GM12873 (cell line): ENCODE data around the gene DLL4.

Source experiments
- TF ChIP-seq, protein P1 (sequence below): IDR thresholded peaks from 2 replicates; pipeline ENCODE4 v1.5.1; 2012; ENCODE audit warnings: low read depth, mild to moderate bottlenecking, moderate library complexity, low read length, control low read depth; ENCODE audit not compliant: insufficient read depth; ENCODE audit errors: missing control alignments

DLL4 gene

DNA sequence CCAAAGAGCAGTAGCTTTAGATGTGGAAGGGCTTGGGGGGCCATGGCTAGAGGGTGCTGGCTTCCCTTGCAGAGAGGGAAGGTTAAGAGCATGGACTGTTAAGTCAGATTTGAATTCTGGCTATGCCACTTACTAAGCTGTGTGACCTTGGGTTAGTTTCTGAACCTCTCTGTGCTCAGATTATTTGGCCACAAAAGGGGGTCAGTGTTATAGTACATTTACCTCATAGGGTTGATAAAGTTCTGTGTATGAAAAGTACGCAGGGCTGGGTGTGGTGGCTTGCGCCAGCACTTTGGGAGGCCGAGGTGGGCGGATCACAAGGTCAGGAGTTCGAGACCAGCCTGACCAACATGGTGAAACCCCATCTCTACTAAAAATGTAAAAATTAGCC is 28.1 kb upstream of the DLL4 start:
- TF ChIP-seq, protein P1, sequence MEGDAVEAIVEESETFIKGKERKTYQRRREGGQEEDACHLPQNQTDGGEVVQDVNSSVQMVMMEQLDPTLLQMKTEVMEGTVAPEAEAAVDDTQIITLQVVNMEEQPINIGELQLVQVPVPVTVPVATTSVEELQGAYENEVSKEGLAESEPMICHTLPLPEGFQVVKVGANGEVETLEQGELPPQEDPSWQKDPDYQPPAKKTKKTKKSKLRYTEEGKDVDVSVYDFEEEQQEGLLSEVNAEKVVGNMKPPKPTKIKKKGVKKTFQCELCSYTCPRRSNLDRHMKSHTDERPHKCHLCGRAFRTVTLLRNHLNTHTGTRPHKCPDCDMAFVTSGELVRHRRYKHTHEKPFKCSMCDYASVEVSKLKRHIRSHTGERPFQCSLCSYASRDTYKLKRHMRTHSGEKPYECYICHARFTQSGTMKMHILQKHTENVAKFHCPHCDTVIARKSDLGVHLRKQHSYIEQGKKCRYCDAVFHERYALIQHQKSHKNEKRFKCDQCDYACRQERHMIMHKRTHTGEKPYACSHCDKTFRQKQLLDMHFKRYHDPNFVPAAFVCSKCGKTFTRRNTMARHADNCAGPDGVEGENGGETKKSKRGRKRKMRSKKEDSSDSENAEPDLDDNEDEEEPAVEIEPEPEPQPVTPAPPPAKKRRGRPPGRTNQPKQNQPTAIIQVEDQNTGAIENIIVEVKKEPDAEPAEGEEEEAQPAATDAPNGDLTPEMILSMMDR, result no peak

DNA sequence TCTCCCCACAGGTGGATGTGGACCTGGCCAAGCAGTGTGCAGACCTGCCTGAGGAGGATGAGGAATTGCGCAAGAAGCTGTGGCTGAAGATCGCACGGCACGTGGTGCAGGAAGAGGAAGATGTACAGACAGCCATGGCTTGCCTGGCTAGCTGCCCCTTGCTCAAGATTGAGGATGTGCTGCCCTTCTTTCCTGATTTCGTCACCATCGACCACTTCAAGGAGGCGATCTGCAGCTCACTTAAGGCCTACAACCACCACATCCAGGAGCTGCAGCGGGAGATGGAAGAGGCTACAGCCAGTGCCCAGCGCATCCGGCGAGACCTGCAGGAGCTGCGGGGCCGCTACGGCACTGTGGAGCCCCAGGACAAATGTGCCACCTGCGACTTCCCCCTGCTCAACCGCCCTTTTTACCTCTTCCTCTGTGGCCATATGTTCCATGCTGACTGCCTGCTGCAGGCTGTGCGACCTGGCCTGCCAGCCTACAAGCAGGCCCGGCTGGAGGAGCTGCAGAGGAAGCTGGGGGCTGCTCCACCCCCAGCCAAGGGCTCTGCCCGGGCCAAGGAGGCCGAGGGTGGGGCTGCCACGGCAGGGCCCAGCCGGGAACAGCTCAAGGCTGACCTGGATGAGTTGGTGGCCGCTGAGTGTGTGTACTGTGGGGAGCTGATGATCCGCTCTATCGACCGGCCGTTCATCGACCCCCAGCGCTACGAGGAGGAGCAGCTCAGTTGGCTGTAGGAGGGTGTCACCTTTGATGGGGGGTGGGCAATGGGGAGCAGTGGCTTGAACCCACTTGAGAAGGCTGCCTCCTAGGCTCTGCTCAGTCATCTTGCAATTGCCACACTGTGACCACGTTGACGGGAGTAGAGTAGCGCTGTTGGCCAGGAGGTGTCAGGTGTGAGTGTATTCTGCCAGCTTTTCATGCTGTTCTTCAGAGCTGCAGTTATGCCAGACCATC is 26.3 kb upstream of the DLL4 start:
- TF ChIP-seq, protein P1, result no peak

DNA sequence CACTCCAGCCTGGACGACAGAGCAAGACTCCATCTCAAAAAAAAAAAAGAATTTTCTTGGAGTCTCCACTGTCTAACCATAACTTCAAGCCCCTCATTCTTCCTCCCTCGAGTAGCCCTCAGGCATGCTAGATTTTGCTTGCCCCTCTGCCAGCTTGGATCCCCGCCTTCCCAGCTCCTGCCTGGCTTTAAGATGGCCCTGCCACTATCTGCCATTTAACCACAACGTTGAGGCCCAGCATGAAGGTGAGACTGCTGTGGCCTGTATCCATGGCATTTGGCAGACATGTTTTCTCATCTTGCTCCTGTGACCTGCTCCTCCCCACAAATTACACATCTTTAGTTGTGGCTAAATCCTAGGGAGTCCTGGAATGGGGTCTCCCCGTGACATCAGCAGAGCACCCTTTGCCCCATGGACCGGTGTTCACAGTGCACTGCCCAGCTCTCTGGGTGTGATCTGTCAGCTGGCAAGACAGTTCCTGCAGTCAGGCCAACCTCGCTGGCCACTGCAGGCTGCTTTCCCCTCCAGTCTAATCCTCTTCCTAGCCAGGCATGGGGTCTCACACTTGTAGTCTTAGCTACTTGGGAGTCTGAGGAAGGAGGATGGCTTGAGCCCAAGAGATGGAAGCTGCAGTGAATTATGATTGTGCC is 24.5 kb upstream of the DLL4 start:
- TF ChIP-seq, protein P1, result no peak

DNA sequence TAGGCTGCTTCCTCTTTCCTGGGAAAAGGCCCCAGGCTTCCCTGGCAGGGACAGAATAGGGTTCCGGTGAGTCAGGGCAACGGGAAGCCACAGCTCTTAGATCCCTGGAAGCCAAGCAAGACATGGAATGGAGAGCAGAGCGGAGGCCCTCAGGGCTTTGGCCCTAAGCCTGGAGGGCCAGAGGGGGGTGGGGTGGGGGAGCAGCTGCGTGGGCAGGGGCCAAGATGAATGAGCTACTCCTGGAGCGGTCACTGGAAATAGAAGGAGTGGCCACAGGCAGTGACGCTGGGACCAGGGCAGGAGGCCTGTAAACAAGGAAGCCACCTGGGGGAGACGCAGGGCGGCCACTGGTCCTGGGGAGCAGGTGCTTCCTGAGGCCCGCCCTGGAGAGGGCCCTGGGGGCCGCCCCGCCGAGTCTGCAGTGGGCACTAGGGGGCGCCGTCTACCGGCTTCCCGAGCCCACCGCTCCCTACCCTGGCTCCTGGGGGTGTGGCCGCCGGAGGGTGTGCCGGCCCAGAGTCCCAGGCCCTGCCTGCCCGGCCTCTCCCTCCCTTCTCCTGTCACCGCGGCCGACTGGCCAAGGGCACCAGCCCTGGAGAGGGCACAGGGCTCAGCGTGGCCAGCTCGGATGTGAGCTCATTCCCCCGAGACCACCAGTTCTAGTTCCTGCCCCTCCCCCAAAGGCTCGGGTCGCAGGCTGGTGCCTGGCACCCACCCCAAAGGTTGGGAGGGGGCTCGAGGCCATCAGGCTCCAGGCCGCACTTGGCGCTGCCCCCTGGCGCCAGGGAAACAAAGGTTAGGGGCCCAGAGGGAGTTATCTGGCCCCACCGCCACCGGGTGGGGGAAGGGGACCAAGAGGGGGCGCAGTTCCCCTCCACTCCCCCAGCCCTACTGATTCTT is 22.8 kb upstream of the DLL4 start:
- TF ChIP-seq, protein P1, result peak; percentile 88

DNA sequence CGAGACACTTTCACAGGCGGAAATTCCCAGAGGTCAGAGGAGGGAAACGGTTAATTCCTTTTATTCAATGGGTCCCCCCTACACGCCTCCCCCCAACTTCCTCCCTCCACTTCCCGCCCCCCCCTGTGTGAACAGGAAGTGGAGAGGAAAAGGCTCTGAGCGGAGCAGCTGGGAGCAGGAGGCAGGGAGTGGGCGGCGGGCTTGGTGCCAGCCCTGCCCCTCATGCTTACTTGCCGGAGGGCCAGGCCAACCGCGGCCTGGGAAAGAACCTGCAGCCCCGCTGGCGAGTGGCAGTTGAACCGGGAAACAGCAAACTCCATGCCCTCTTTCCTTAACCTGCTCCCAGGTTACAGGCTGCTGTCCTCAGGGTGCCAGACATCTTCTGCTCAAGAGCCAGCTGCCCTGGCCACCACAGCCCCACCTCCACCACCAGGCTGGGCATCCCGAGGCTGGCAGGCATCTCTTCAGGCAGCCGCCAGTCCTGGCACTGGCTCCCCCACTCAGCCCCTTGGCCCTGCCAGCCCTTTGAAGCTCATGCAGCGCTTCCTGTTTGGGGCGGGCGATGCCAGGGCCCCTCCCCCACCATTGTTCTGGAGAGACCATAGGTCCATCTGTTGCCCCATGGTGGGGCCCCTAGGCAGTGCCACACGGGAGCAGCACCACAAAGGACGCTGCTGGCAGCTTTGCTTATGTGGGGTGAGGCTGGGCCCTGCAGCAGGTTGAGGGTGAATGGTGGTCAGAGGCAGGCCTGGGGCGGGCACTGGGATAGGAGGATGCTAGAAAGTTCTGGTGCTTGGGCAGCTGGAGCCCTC is 21.9 kb upstream of the DLL4 start:
- TF ChIP-seq, protein P1, result no peak

DNA sequence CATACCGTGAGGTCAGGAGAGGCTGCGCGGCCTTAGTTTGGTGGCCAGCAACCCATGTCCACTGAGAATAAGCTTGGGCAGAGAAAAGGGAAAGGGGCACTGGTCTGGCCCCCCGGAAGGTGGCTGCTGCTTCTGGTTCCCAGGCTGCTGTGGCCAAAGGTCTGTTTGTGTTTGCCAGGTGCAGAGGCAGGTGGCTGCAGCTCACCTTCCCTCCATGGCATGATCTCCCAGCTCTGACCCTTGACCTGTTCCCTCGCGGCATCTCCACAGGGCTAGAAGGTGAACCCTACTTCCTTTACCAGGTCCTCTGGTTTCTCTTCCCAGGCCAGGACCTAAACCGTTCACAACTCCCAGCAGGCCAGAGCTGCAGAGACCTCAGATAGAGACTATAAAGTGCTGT is 21.0 kb upstream of the DLL4 start:
- TF ChIP-seq, protein P1, result no peak
